ENCODE data around the gene NDUFS3. TPM values are rescaled to one million over a fixed set of nuclear protein-coding genes. Genes with fewer than 3 reads are reported as not detected.

Gene NDUFS3
- total RNA-seq, 1 experiment from 2014 or later: 135 TPM

DNA sequence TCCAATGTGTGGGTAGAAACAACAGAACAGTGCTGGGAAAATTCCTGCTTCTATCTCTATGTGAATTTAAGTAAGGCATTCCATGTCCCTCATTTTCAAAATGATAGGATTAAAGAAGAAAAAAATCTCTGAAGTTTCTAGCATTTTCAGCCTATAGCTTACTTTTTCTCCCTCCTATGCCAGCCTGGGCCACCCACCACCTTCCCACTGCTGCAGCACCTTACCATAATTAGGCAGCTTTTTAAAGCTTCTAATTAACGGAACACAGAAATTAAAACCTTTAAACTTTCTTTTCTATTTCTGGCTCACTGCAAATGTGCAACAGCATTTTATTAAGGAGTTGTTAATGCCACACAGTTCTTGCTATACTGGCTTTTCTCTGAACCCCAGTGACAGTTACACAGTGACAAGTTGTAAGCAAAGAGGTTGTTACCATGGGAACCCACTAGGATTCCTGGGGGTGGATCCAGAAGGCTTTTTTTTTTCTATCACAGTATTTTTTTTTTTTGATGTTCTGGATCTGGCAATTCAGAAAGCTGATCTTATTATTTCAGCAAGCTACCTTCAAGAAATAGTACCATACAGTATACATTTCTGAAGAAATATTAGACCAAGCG is 46.2 kb upstream of the NDUFS3 start:
- Histone ChIP-seq H3K4me1 (ENCODE audit: control insufficient read depth, insufficient read depth, low read length) (peaks cover 10% of the 10 kb centered on the region), H3K27ac (ENCODE audit: low read length) (no peak overlapping the region), H3K27me3 (ENCODE audit: control insufficient read depth, insufficient read depth, low read length) (no peaks in the 10 kb centered on the region), H3K9me3 (ENCODE audit: control insufficient read depth, insufficient read depth, low read depth, low read length) (no peaks in the 10 kb centered on the region), H3K36me3 (ENCODE audit: control insufficient read depth, insufficient read depth, low read length) (no peaks in the 10 kb centered on the region), H3K4me3 (ENCODE audit: low read depth in 2 of 2, low read length in 2 of 2) (no peak overlapping the region)
- no peak for DNase-seq (ENCODE audit: low read depth, low spot score)
- TF ChIP-seq, protein P1, sequence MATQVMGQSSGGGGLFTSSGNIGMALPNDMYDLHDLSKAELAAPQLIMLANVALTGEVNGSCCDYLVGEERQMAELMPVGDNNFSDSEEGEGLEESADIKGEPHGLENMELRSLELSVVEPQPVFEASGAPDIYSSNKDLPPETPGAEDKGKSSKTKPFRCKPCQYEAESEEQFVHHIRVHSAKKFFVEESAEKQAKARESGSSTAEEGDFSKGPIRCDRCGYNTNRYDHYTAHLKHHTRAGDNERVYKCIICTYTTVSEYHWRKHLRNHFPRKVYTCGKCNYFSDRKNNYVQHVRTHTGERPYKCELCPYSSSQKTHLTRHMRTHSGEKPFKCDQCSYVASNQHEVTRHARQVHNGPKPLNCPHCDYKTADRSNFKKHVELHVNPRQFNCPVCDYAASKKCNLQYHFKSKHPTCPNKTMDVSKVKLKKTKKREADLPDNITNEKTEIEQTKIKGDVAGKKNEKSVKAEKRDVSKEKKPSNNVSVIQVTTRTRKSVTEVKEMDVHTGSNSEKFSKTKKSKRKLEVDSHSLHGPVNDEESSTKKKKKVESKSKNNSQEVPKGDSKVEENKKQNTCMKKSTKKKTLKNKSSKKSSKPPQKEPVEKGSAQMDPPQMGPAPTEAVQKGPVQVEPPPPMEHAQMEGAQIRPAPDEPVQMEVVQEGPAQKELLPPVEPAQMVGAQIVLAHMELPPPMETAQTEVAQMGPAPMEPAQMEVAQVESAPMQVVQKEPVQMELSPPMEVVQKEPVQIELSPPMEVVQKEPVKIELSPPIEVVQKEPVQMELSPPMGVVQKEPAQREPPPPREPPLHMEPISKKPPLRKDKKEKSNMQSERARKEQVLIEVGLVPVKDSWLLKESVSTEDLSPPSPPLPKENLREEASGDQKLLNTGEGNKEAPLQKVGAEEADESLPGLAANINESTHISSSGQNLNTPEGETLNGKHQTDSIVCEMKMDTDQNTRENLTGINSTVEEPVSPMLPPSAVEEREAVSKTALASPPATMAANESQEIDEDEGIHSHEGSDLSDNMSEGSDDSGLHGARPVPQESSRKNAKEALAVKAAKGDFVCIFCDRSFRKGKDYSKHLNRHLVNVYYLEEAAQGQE (IDR thresholded peaks at IDR 0.05; ENCODE audit: insufficient read depth in 1 of 2, low read depth in 2 of 2, low read length in 1 of 2): no peak
- TF ChIP-seq POLR2AphosphoS5 (IDR thresholded peaks at IDR 0.05; ENCODE audit: low read depth, low read length) (no peak), TCF7L2 (IDR thresholded peaks at IDR 0.05; ENCODE audit: low read depth, low read length) (no peak), SIN3A (IDR thresholded peaks at IDR 0.05; ENCODE audit: borderline replicate concordance, insufficient read depth, low read depth, low read length) (no peak)
- TF ChIP-seq, protein P2, sequence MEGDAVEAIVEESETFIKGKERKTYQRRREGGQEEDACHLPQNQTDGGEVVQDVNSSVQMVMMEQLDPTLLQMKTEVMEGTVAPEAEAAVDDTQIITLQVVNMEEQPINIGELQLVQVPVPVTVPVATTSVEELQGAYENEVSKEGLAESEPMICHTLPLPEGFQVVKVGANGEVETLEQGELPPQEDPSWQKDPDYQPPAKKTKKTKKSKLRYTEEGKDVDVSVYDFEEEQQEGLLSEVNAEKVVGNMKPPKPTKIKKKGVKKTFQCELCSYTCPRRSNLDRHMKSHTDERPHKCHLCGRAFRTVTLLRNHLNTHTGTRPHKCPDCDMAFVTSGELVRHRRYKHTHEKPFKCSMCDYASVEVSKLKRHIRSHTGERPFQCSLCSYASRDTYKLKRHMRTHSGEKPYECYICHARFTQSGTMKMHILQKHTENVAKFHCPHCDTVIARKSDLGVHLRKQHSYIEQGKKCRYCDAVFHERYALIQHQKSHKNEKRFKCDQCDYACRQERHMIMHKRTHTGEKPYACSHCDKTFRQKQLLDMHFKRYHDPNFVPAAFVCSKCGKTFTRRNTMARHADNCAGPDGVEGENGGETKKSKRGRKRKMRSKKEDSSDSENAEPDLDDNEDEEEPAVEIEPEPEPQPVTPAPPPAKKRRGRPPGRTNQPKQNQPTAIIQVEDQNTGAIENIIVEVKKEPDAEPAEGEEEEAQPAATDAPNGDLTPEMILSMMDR (IDR thresholded peaks at IDR 0.05): no peak
- in situ Hi-C loops (cut with HindIII; ENCODE audit: low pct_unique_long_range_greater_than_20kb, low sequenced_read_pairs) (no loop called here), intact Hi-C loops (cut with micrococcal nuclease; ENCODE audit: unreplicated experiment) (no loop called here)
- no peak for ATAC-seq
- CTCF ChIA-PET: interaction anchor here (0.7 kb wide), 1 partner anchor 209 kb away, joined by 5 read pairs; no protein-coding TSS in a partner anchor
- POLR2A ChIA-PET: interaction anchor here (0.7 kb wide), 2 partner anchors 66 to 88 kb away, joined by 4 to 5 read pairs; no protein-coding TSS in a partner anchor
- no TSS peak for BruUV-seq (replicated peaks)

DNA sequence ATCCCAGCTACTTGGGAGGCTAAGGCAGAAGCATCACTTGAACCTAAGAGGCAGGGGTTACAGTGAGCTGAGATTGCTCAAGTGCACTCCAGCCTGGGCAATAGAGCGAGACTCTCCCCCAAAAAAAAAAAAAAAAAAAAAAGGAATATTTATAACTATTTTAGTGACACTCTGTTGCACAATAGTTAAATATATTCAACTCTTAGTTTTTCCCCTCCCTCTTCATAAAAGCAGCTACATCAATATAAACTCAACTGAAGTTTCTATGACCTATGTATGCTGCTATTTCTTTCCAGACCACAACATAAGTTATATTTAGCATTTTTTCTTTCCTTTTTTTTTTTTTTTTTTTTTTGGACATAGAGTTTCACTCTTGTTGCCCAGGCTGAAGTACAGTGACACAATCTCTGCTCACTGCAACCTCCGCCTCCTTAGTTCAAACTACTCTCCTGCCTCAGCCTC is 45.2 kb upstream of the NDUFS3 start:
- Histone ChIP-seq H3K9me3 (ENCODE audit: control insufficient read depth, insufficient read depth, low read depth, low read length) (no peaks in the 10 kb centered on the region), H3K4me3 (ENCODE audit: low read depth in 2 of 2, low read length in 2 of 2) (no peak overlapping the region), H3K27ac (ENCODE audit: low read length) (no peak overlapping the region), H3K36me3 (ENCODE audit: control insufficient read depth, insufficient read depth, low read length) (no peaks in the 10 kb centered on the region), H3K27me3 (ENCODE audit: control insufficient read depth, insufficient read depth, low read length) (no peaks in the 10 kb centered on the region), H3K4me1 (ENCODE audit: control insufficient read depth, insufficient read depth, low read length) (peaks cover 11% of the 10 kb centered on the region)
- TF ChIP-seq TCF7L2 (IDR thresholded peaks at IDR 0.05; ENCODE audit: low read depth, low read length) (no peak), SIN3A (IDR thresholded peaks at IDR 0.05; ENCODE audit: borderline replicate concordance, insufficient read depth, low read depth, low read length) (no peak), POLR2AphosphoS5 (IDR thresholded peaks at IDR 0.05; ENCODE audit: low read depth, low read length) (no peak)
- TF ChIP-seq, protein P1 (IDR thresholded peaks at IDR 0.05; ENCODE audit: insufficient read depth in 1 of 2, low read depth in 2 of 2, low read length in 1 of 2): no peak
- TF ChIP-seq, protein P2 (IDR thresholded peaks at IDR 0.05): no peak
- DNase-seq (ENCODE audit: low read depth, low spot score) (no peak), ATAC-seq (no peak)
- in situ Hi-C loops (cut with HindIII; ENCODE audit: low pct_unique_long_range_greater_than_20kb, low sequenced_read_pairs): no loop called here
- intact Hi-C loops (cut with micrococcal nuclease; ENCODE audit: unreplicated experiment): no loop called here
- ChIA-PET CTCF (interaction anchor here (0.6 kb wide), 1 partner anchor 109 kb away, joined by 9 read pairs; no protein-coding TSS in a partner anchor), POLR2A (interaction anchor here (0.6 kb wide), 1 partner anchor 115 kb away, joined by 13 read pairs; no protein-coding TSS in a partner anchor)
- BruUV-seq (replicated peaks): no TSS peak
